ENCODE results near the gene AFF3.

Gene AFF3

GRCh38 chr2:100064165-100064564 lies 78.2 kb downstream of the AFF3 start:
- H3K9ac ChIP-seq (ENCODE audit: low read length), result no peak overlapping the region; the same call in 1 of the 2 replicates
- peak overlapping the region; percentile 65 for H3K27ac ChIP-seq (ENCODE audit: low read length)
- H3K4me2 ChIP-seq (ENCODE audit: low read length), result peak overlapping the region; percentile 65
- H2AFZ ChIP-seq (ENCODE audit: low read depth, low read length), result no peak overlapping the region
- no peaks in the 10 kb centered on the region for H3K27me3 ChIP-seq (ENCODE audit: low read depth, low read length)
- H3K4me3 ChIP-seq (ENCODE audit: low read length), result peak overlapping the region; percentile 44
- TF ChIP-seq EZH2phosphoT487 (IDR thresholded peaks at IDR 0.05; ENCODE audit: low read depth), result no peak
- no peak for TF ChIP-seq CTCF (IDR thresholded peaks at IDR 0.05; ENCODE audit: low read depth, low read length)
- H3K79me2 ChIP-seq (ENCODE audit: low read length), result peaks cover 52% of the 10 kb centered on the region
- H3K36me3 ChIP-seq (replicated peaks; ENCODE audit: low read depth, low read length), result peaks cover 36% of the 10 kb centered on the region
- H3K4me1 ChIP-seq (ENCODE audit: low read length), result peaks cover 76% of the 10 kb centered on the region
- H4K20me1 ChIP-seq (ENCODE audit: insufficient read depth, low read length), result 0 out of 2 replicates have a peak, but pooled peaks cover 4% of the 10 kb centered on the region
- no peaks in the 10 kb centered on the region for H3K9me3 ChIP-seq (ENCODE audit: insufficient read depth, low read length)

GRCh38 chr2:100063459-100063953 lies 78.9 kb downstream of the AFF3 start:
- TF ChIP-seq CTCF (IDR thresholded peaks at IDR 0.05; ENCODE audit: low read depth, low read length), result no peak
- TF ChIP-seq EZH2phosphoT487 (IDR thresholded peaks at IDR 0.05; ENCODE audit: low read depth), result no peak
- Histone ChIP-seq H4K20me1 (ENCODE audit: insufficient read depth, low read length) (0 out of 2 replicates have a peak, but pooled peaks cover 4% of the 10 kb centered on the region), H3K4me1 (ENCODE audit: low read length) (peaks cover 73% of the 10 kb centered on the region), H3K79me2 (ENCODE audit: low read length) (peaks cover 52% of the 10 kb centered on the region), H3K4me2 (ENCODE audit: low read length) (no peak overlapping the region), H3K36me3 (replicated peaks; ENCODE audit: low read depth, low read length) (peaks cover 33% of the 10 kb centered on the region), H2AFZ (ENCODE audit: low read depth, low read length) (no peak overlapping the region), H3K27ac (ENCODE audit: low read length) (no peak overlapping the region), H3K9me3 (ENCODE audit: insufficient read depth, low read length) (no peaks in the 10 kb centered on the region), H3K9ac (ENCODE audit: low read length) (no peak overlapping the region), H3K4me3 (ENCODE audit: low read length) (no peak overlapping the region), H3K27me3 (ENCODE audit: low read depth, low read length) (no peaks in the 10 kb centered on the region)

GRCh38 chr2:100062336-100062735 lies 80.1 kb downstream of the AFF3 start:
- Histone ChIP-seq H3K36me3 (replicated peaks; ENCODE audit: low read depth, low read length) (peaks cover 41% of the 10 kb centered on the region), H3K27ac (ENCODE audit: low read length) (peak overlapping the region; percentile 49), H3K27me3 (ENCODE audit: low read depth, low read length) (no peaks in the 10 kb centered on the region), H3K9ac (ENCODE audit: low read length) (peak overlapping the region; percentile 16; the same call in 1 of the 2 replicates), H3K4me3 (ENCODE audit: low read length) (peak overlapping the region; percentile 12), H3K4me1 (ENCODE audit: low read length) (peaks cover 81% of the 10 kb centered on the region), H2AFZ (ENCODE audit: low read depth, low read length) (no peak overlapping the region), H4K20me1 (ENCODE audit: insufficient read depth, low read length) (0 out of 2 replicates have a peak, but pooled peaks cover 4% of the 10 kb centered on the region), H3K4me2 (ENCODE audit: low read length) (peak overlapping the region; percentile 42), H3K79me2 (ENCODE audit: low read length) (peaks cover 56% of the 10 kb centered on the region), H3K9me3 (ENCODE audit: insufficient read depth, low read length) (no peaks in the 10 kb centered on the region)
- TF ChIP-seq CTCF (IDR thresholded peaks at IDR 0.05; ENCODE audit: low read depth, low read length) (no peak), EZH2phosphoT487 (IDR thresholded peaks at IDR 0.05; ENCODE audit: low read depth) (no peak)

GRCh38 chr2:100060875-100061274 lies 81.5 kb downstream of the AFF3 start:
- Histone ChIP-seq H3K4me3 (ENCODE audit: low read length) (no peak overlapping the region), H4K20me1 (ENCODE audit: insufficient read depth, low read length) (no peaks in the 10 kb centered on the region), H3K27me3 (ENCODE audit: low read depth, low read length) (no peaks in the 10 kb centered on the region), H3K4me2 (ENCODE audit: low read length) (no peak overlapping the region), H3K27ac (ENCODE audit: low read length) (no peak overlapping the region), H3K9ac (ENCODE audit: low read length) (no peak overlapping the region), H3K36me3 (replicated peaks; ENCODE audit: low read depth, low read length) (peaks cover 41% of the 10 kb centered on the region), H3K9me3 (ENCODE audit: insufficient read depth, low read length) (no peaks in the 10 kb centered on the region), H3K79me2 (ENCODE audit: low read length) (peaks cover 61% of the 10 kb centered on the region), H3K4me1 (ENCODE audit: low read length) (peaks cover 81% of the 10 kb centered on the region), H2AFZ (ENCODE audit: low read depth, low read length) (no peak overlapping the region)
- TF ChIP-seq EZH2phosphoT487 (IDR thresholded peaks at IDR 0.05; ENCODE audit: low read depth) (no peak), CTCF (IDR thresholded peaks at IDR 0.05; ENCODE audit: low read depth, low read length) (no peak)
